MCF 10A (cell line): Measurements from ENCODE around the gene BARX1. TPM values are rescaled to one million over a fixed set of nuclear protein-coding genes. Genes with fewer than 3 reads are reported as not detected.

ENCODE experiments used
- BruUV-seq: library from RNA; stranded (reverse); fragments of 400-500 nt; replicated peaks from 2 replicates; lab custom pipeline; 2021; lab: Mats Ljungman, UMichigan
- CTCF ChIA-PET: fragments of 300-600 bp; sonication (Branson Sonifier 250); formaldehyde crosslinking; extraction: SDS; loops from one replicate; lab custom pipeline; 2021; ENCODE audit warnings: antibody characterized with exemption, inconsistent platforms; lab: Yijun Ruan, JAX
- POLR2A ChIA-PET: fragments of 300-600, 350-650 bp; sonication (Branson Sonifier 250); formaldehyde crosslinking; extraction: SDS; loops from one replicate; lab custom pipeline; 2020; ENCODE audit warnings: antibody characterized with exemption, inconsistent platforms; lab: Yijun Ruan, JAX
- DNase-seq: peaks from one replicate; pipeline ENCODE4 v3.0.0-alpha.2; 2018; ENCODE audit not compliant: unreplicated experiment
- H3K27ac Mint-ChIP-seq: one replicate; pipeline ENCODE4 v1.8.0; 2022; ENCODE audit warnings: mild to moderate bottlenecking, low read depth, mixed read lengths; ENCODE audit not compliant: unreplicated experiment
- H3K27me3 Mint-ChIP-seq: one replicate; pipeline ENCODE4 v1.8.0; 2022; ENCODE audit warnings: mixed read lengths; ENCODE audit not compliant: insufficient read depth, unreplicated experiment
- H3K36me3 Mint-ChIP-seq: one replicate; pipeline ENCODE4 v1.8.0; 2022; ENCODE audit warnings: mild to moderate bottlenecking, moderate library complexity, mixed read lengths; ENCODE audit not compliant: insufficient read depth, unreplicated experiment
- H3K4me1 Mint-ChIP-seq: one replicate; pipeline ENCODE4 v1.8.0; 2022; ENCODE audit warnings: mixed read lengths; ENCODE audit not compliant: insufficient read depth, unreplicated experiment
- H3K4me3 Mint-ChIP-seq: one replicate; pipeline ENCODE4 v1.8.0; 2022; ENCODE audit warnings: mild to moderate bottlenecking, moderate library complexity, mixed read lengths; ENCODE audit not compliant: unreplicated experiment
- H3K9me3 Mint-ChIP-seq: one replicate; pipeline ENCODE4 v1.8.0; 2022; ENCODE audit warnings: mixed read lengths; ENCODE audit not compliant: unreplicated experiment
- intact Hi-C: fragments of 100-400 bp; cut with micrococcal nuclease; formaldehyde crosslinking; loops from 2 replicates; pipeline ENCODE4 v1.14.1; 2022
- total RNA-seq: library from RNA; stranded (reverse); gene quantifications from 2 replicates; pipeline ENCODE4 v1.2.3, GENCODE V29; 2022
- TF ChIP-seq, protein P1 (sequence below): fragments of 200-600 bp; IDR thresholded peaks from one replicate; pipeline ENCODE4 v1.8.0; 2022; ENCODE audit warnings: antibody characterized with exemption, mild to moderate bottlenecking; ENCODE audit not compliant: unreplicated experiment

The BARX1 gene
- total RNA-seq, 1 experiment from 2014 or later = 0.23 TPM

DNA sequence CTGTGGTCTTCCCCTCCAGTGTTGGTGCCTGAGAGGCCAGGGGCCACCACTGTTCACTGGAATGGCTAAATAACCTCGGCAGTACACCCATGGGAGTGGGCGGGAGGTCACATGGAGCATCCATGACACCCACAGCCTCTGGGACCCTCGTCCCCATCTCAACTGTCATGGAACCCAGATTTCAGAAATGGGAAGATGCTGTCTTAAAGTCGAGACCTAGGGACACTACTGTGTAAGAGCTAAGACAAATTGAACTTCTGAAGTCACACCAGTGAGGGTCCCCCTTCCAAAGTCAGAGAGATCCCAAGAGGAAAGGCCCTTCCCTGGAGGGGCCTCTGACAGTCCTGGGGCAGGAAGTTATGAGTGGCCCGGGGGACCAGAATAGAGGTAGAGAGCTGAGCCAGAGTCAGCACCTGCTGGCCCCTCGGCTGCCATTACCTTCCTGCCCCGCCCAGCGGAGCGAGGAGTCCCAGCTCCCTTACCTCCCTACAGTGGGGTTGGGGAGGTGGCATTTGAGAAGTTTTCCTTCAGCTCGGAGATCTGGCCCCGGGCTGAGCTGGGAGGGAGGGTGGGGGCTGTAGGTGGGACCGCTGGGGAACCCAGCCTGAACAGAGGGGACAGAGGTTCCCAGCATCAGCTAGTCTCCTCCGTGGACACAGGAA, 7.6 kb downstream of the BARX1 start:
- DNase-seq = no peak
- peaks cover 61% of the 10 kb centered on the region for H3K27me3 Mint-ChIP-seq

DNA sequence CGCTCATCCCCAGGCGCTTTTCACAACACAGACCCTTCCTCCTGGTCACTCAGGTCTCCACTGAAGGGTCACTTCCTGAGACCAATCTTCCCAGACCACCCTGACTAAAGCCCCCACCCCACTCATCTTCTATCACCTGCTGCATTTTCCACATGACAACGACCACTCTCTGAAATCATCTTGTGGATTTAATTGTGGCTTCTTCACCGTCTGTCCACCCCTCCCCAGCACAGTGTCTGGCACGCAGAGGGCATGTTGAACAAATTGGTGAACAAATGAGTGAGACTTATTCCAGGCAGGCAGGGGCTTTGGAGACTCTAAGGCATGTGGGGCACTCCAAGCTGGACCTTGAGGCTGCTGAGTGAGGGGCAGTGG, 8.8 kb downstream of the BARX1 start:
- TF ChIP-seq, protein P1, sequence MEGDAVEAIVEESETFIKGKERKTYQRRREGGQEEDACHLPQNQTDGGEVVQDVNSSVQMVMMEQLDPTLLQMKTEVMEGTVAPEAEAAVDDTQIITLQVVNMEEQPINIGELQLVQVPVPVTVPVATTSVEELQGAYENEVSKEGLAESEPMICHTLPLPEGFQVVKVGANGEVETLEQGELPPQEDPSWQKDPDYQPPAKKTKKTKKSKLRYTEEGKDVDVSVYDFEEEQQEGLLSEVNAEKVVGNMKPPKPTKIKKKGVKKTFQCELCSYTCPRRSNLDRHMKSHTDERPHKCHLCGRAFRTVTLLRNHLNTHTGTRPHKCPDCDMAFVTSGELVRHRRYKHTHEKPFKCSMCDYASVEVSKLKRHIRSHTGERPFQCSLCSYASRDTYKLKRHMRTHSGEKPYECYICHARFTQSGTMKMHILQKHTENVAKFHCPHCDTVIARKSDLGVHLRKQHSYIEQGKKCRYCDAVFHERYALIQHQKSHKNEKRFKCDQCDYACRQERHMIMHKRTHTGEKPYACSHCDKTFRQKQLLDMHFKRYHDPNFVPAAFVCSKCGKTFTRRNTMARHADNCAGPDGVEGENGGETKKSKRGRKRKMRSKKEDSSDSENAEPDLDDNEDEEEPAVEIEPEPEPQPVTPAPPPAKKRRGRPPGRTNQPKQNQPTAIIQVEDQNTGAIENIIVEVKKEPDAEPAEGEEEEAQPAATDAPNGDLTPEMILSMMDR = no peak
- CTCF ChIA-PET = interaction anchor here (1.0 to 1.6 kb wide), 2 partner anchors 16 to 32 kb away, joined by 4 to 5 read pairs; no protein-coding TSS in a partner anchor
- Mint-ChIP-seq H3K9me3 (no peaks in the 10 kb centered on the region), H3K36me3 (no peaks in the 10 kb centered on the region), H3K27me3 (peaks cover 73% of the 10 kb centered on the region), H3K27ac (no peak overlapping the region), H3K4me3 (peak overlapping the region; percentile 53), H3K4me1 (peaks cover 6% of the 10 kb centered on the region)
- POLR2A ChIA-PET = no interaction called here
- DNase-seq = no peak
- no TSS peak for BruUV-seq
- intact Hi-C loops = no loop called here

More for the DNA sequence above, 7.6 kb downstream of the BARX1 start:
- no peaks in the 10 kb centered on the region for H3K9me3 Mint-ChIP-seq
- BruUV-seq = no TSS peak
- intact Hi-C loops = no loop called here
- no peak overlapping the region for H3K27ac Mint-ChIP-seq
- H3K36me3 Mint-ChIP-seq = no peaks in the 10 kb centered on the region
- ChIA-PET CTCF (interaction anchor here (0.6 to 1.8 kb wide), 4 partner anchors 15 to 266 kb away, joined by 3 to 7 read pairs (median 3); no protein-coding TSS in a partner anchor), POLR2A (no interaction called here)
- H3K4me1 Mint-ChIP-seq = peaks cover 6% of the 10 kb centered on the region
- TF ChIP-seq, protein P1 = no peak
- no peak overlapping the region for H3K4me3 Mint-ChIP-seq

DNA sequence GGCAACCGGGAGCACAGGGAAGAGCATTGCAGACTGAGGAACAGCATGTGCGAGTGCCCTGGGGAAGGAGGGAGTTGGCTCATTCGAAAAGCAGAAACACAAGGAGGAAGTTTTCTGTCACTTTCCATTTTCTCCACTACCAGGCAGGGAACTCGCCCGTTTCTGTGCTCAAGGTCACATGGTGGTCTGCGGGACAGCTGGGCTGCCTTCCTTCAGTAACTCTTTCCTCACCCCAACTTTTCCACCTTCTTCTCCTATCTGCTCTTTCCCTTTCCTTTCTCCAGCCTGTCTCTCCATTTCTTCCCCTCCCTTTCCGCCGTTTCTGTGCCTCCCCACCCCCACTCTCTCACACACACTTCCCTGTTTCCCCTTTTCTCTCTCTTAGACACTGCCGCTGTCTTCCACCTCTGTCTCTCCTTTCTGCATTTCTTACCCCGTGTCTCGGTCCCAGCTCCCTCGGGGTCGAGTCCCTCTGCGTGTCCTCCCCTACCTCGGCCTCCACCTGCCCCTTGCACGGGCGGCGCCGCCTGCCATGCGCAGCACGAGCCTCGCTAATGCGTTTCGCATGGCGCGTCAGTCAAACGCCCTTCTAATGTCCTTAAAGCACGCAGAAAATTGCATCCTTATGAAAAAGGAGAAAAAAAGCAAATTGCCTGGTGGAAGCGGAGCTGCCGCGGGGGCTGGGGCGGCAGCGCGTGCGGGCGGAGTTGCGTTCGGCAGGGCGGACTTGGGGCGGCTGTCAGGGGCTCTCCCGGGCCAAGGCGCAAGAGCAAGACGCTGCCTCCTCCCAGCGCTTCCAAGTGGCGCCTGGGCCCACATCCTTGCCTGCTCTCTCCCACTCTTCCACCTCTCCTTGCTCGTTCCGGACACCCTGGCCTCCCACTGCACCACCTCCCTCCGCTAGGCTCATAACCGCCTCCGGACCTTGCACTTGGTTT, 9.5 kb downstream of the BARX1 start:
- CTCF ChIA-PET = interaction anchor here (1.0 to 1.6 kb wide), 3 partner anchors 17 to 268 kb away, joined by 3 to 5 read pairs (median 4); no protein-coding TSS in a partner anchor

More for the DNA sequence above, 9.5 kb downstream of the BARX1 start:
- Mint-ChIP-seq H3K27ac (no peak overlapping the region), H3K4me3 (peak overlapping the region; percentile 53), H3K9me3 (no peaks in the 10 kb centered on the region), H3K4me1 (peaks cover 6% of the 10 kb centered on the region), H3K36me3 (no peaks in the 10 kb centered on the region), H3K27me3 (peaks cover 76% of the 10 kb centered on the region)
- no TSS peak for BruUV-seq
- POLR2A ChIA-PET = no interaction called here
- TF ChIP-seq, protein P1 = no peak
- intact Hi-C loops = no loop called here
- no peak for DNase-seq
